Dermis microvascular lymphatic vessel endothelial cell (primary cell): Measurements from ENCODE around the gene BPIFB4. TPM values are rescaled to one million over a fixed set of nuclear protein-coding genes. Genes with fewer than 3 reads are reported as not detected.
"Not testable (repeated sequence)": the region's sequence is repeated elsewhere in the genome, so short reads cannot be mapped to it uniquely, and the experiment has no call there.

ENCODE experiments used
- DNase-seq, 2 donors: peaks; one replicate each; pipeline versions ENCODE4 v3.0.0 to v3.0.0-alpha.2; 2010; ENCODE audit warnings: low read depth in 2 of 2
- total RNA-seq: library from RNA; depleted of rRNA; stranded (reverse); fragments of >200 nt; gene quantifications from 2 replicates; pipeline ENCODE4 v1.2.1, GENCODE V29; 2014

The BPIFB4 gene
- total RNA-seq, 1 donor from 2014 or later, result not detected

GRCh38 chr20:33119725-33120720 lies 40.6 kb downstream of the BPIFB4 start:
- no peak for DNase-seq

DNA sequence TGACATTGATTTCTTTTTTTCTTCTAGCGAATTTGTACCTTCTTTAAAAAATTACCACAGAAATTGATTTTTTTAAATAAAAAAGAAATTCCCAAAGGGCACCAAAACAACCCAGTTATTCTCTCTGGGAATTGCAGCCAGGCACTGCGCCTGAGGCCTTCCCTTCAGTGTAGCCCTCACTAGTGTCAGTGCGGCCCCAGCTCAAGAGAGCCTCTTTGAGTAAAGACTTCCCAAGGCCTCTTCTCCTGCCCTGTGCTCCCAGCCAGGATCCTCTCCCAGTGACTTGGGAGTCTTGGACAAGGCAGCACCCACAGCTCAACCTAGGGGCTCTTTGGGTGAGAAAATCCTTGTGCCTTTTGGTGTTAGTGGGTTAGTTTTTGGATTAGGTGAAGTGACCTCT lies 41.5 kb downstream of the BPIFB4 start:
- no peak for DNase-seq

- not testable (repeated sequence) for DNase-seq
These were observed 42.9 kb downstream of the BPIFB4 start for GRCh38 chr20:33122297-33122696.

GRCh38 chr20:33124261-33124660 lies 44.8 kb downstream of the BPIFB4 start:
- no peak for DNase-seq

DNA sequence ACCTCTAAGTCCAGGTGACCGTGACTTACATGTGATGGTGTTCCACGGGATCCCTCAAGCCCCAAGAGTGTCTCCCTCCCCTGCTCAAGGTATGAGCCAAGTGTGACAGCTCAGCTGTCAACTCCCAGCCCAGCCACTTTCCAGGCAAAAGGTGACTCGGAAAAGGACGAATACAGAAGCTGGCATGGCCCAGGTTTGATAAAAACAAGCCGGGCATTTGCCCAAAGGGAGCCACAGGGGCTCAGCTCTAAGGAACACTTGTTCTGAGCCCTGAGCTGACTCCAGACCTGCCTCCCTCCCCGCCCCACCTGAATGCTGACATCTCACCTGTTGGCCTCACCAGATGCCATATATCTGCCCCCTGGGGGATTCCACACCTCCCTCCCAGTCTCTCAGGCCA lies 45.6 kb downstream of the BPIFB4 start:
- DNase-seq, result no peak

GRCh38 chr20:33125983-33126382 lies 46.5 kb downstream of the BPIFB4 start:
- no peak for DNase-seq

DNA sequence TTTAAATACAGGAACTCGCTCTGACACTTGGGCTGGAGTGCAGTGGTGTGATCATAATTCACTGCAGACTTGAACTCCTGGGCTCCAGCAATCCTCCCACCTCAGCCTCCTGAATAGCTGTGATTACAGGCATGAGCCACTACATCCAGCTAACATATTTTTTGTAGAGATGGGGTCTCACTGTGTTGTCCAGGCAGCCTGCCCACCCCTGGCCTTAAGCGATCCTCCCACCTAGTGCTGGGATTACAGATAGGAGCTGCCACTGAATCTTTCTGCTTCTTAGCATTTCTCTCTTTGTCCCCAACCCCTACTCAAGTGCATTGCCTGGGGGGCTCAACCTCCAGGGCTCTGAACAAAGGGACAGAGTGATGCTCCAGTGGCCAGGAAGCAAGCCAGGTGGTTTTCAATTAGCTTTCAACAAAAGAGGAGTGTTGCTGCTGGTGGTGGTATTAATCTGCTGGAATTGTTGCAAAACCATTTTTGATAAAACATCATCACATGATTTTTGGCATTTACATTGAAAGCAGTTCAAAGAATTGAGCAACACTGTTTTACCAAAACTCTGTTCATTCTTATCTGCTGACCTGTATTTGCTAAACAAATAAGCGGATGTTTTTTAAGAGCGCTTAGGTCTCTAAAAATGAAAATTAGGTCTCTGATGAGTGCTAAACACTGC lies 48.1 kb downstream of the BPIFB4 start:
- DNase-seq, result no peak

DNA sequence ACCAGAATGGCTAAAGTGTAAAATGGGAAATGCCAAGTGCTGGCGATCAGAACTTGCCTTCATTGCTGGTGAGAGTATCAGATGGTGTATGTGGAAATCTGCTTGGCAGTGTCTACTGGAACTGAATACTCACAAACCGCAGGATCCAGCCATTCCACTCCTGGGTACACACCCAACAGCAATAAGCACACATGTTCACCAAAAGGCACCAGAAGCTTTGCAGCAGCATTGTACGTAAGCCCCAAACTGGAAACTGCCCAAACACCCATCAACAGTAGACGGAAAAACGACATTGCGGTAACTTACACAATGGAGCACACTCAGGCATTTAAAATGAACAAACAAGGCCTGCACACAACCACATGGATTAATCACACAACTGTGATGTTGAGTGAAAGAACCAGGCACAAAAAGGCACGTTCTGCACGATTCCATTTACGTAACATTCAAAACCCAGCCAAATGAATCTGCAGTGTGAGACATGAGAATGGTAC lies 51.2 kb downstream of the BPIFB4 start:
- DNase-seq, result no peak

- DNase-seq, result no peak
These were observed 52.6 kb downstream of the BPIFB4 start for GRCh38 chr20:33131949-33132473.

GRCh38 chr20:33132513-33133372 lies 53.3 kb downstream of the BPIFB4 start:
- no peak for DNase-seq

- DNase-seq, result no peak
These were observed 54.0 kb downstream of the BPIFB4 start for GRCh38 chr20:33133373-33133941.

DNA sequence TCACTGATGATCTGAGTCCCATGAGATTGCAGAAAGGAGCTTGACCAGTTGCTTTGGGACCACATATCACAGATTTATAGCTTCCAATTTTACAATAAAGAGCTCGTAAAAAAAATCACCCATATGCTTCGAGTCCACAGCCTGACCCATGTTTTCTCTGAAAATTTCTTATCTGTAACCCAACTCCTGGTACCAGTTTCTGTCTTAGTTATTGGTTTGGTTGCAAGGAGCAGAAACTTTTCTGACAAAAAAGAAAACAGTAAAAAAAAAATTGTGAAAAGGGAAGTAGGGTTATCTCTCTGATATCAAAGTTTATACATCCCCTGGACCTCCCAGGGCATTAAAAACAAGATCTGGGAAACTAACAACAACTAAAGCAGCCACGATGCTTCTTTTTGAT lies 57.8 kb downstream of the BPIFB4 start:
- DNase-seq, result no peak

- DNase-seq, result no peak
These were observed 60.0 kb downstream of the BPIFB4 start for GRCh38 chr20:33139467-33139866.

GRCh38 chr20:33145521-33145920 lies 66.1 kb downstream of the BPIFB4 start:
- no peak for DNase-seq

GRCh38 chr20:33147299-33147698 lies 67.9 kb downstream of the BPIFB4 start:
- DNase-seq, result no peak

- DNase-seq, result no peak
These were observed 68.6 kb downstream of the BPIFB4 start for GRCh38 chr20:33148040-33148439.

DNA sequence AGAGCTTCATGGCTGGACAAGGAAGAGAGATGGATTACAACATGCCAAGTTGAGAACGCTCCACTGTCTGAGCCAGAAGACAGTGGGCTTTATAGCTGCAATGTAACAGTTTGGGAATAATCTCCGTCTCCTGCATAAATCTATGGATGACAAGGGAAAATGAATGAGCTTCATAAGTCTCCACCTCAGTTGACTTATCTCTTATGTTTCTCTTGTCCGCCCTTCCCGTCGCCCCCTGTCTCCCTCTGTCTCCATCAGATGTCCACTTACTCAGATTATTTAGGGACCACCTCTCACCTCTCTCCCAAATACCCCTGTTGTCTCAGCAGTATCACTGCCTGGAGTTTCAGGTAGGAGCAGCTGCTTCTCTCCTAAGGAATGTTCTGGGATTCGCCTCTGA lies 74.8 kb downstream of the BPIFB4 start:
- DNase-seq, result no peak

DNA sequence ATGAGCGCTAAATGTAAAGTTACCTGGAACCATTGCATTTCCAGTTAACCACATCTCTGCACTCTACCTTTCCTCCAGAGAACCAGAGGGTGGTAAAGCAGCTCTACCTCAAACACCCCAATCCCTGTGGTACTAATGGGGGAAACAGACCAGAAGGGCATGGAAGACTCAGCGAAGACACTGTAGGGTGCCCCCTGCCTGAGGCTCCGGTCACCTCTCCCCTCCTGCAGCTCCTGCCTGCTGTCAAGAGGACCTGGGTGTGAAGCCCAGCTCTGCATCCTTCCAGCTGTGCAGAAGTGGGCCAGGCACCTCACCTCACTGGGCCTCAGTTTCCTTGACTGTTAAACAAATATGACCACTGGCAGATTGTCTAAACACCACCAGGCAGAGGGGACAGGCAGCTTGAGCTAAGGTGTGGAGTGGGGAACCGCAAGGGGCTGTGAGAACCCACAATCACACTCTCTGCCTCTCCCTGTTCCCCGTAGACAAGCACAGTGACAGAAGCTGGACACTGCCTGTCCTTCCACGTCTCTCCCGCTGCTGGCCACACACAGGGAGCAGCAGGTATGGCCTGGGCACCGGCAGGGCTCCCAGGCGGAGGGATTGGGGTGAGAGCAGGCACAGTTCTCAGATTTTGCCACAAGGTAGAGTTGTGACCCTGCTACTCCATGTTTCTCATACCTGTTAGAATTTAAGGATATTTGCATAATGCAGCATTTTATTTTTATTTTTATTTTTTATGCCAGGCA lies 79.4 kb downstream of the BPIFB4 start:
- DNase-seq, result no peak

GRCh38 chr20:33159713-33160112 lies 80.3 kb downstream of the BPIFB4 start:
- no peak for DNase-seq

- no peak for DNase-seq
These were observed 81.2 kb downstream of the BPIFB4 start for GRCh38 chr20:33160681-33161080.
